Endothelial cell of umbilical vein (primary cell): ENCODE data around the gene ADCY9. TPM values are rescaled to one million over a fixed set of nuclear protein-coding genes. Genes with fewer than 3 reads are reported as not detected.

Experiments used
- BruUV-seq: library from RNA; stranded (reverse); fragments of 400-500 nt; replicated peaks from 2 replicates; lab custom pipeline; 2021; lab: Mats Ljungman, UMichigan
- CTCF ChIA-PET: fragments of 300-600, 350-600 bp; sonication (Branson Sonifier 250); formaldehyde crosslinking; loops from one replicate; lab custom pipeline; 2021; ENCODE audit warnings: antibody characterized with exemption, inconsistent platforms; lab: Charles Lee
- POLR2A ChIA-PET: fragments of 300-600, 350-600 bp; sonication (Branson Sonifier 250); formaldehyde crosslinking; loops from one replicate; lab custom pipeline; 2021; ENCODE audit warnings: antibody characterized with exemption, inconsistent platforms; lab: Charles Lee
- DNase-seq: peaks from one replicate; pipeline ENCODE4 v3.0.0-alpha.2; 2011; ENCODE audit warnings: low read depth, low spot score
- FAIRE-seq: peaks from 2 replicates; lab custom pipeline; 2011; peaks lifted over from hg19 to GRCh38; lab: Jason Lieb, UNC
- H2AFZ ChIP-seq: 2 replicates; pipeline ENCODE4 v1.6.0; 2012; ENCODE audit warnings: low read depth, low read length, control low read depth, inconsistent platforms
- H3K27ac ChIP-seq: 2 replicates; pipeline ENCODE4 v1.5.1; 2011; ENCODE audit warnings: low read depth, mild to moderate bottlenecking, control low read depth, low read length, moderate library complexity; ENCODE audit not compliant: insufficient read depth
- H3K27me3 ChIP-seq, 2 experiments: 2 replicates each; pipeline versions ENCODE4 v1.6.0 to v1.6.1; 2011; ENCODE audit warnings: low read length in 2 of 2, mixed read lengths in 1 of 2; ENCODE audit not compliant: control insufficient read depth in 2 of 2, insufficient read depth in 2 of 2
- H3K36me3 ChIP-seq, 2 experiments: 2 replicates in 1 of 2; 3 replicates in 1 of 2; pipeline ENCODE4 v1.5.1; 2011; ENCODE audit warnings: low read length in 2 of 2, mild to moderate bottlenecking in 1 of 2, moderate library complexity in 1 of 2; ENCODE audit not compliant: control insufficient read depth in 2 of 2, insufficient read depth in 2 of 2; ENCODE audit errors: extremely low read depth in 1 of 2
- H3K4me1 ChIP-seq: 3 replicates; pipeline ENCODE4 v1.5.1; 2011; ENCODE audit warnings: mild to moderate bottlenecking, low read length; ENCODE audit not compliant: control insufficient read depth, insufficient read depth; ENCODE audit errors: extremely low read depth
- H3K4me2 ChIP-seq: 2 replicates; pipeline ENCODE4 v1.6.1; 2011; ENCODE audit warnings: low read length, control low read depth, mixed read lengths; ENCODE audit not compliant: insufficient read depth
- H3K4me3 ChIP-seq, 3 experiments: fragments of 200-600 bp in 1 of 3; sonication (generic), shearing (Covaris generic) in 1 of 3; replicated peaks in 1 of 3; 2 replicates each; pipeline ENCODE4 v1.5.1; 2011 to 2016; ENCODE audit warnings: control low read depth in 3 of 3, low read length in 3 of 3, mild to moderate bottlenecking in 2 of 3, inconsistent platforms in 1 of 3, low read depth in 1 of 3, moderate library complexity in 1 of 3; ENCODE audit not compliant: insufficient read depth in 1 of 3
- H3K79me2 ChIP-seq: 2 replicates; pipeline ENCODE4 v1.6.0; 2012; ENCODE audit warnings: low read length, inconsistent platforms; ENCODE audit not compliant: control insufficient read depth, insufficient read depth
- H3K9ac ChIP-seq: replicated peaks from 2 replicates; pipeline ENCODE3; 2011; ENCODE audit warnings: low read length, control low read depth; ENCODE audit not compliant: insufficient read depth; ENCODE audit errors: extremely low read depth
- H3K9me1 ChIP-seq: replicated peaks from 3 replicates; pipeline ENCODE4 v1.6.0; 2011; ENCODE audit warnings: mild to moderate bottlenecking, low read length; ENCODE audit not compliant: control insufficient read depth, insufficient read depth; ENCODE audit errors: extremely low read depth
- H3K9me3 ChIP-seq: replicated peaks from 2 replicates; pipeline ENCODE4 v1.5.1; 2012; ENCODE audit warnings: low read length, inconsistent platforms; ENCODE audit not compliant: control insufficient read depth, insufficient read depth
- H4K20me1 ChIP-seq: replicated peaks from 2 replicates; pipeline ENCODE3; 2011; ENCODE audit warnings: mild to moderate bottlenecking, low read length; ENCODE audit not compliant: control insufficient read depth, insufficient read depth; ENCODE audit errors: extremely low read depth
- EZH2 ChIP-seq: IDR thresholded peaks from 2 replicates; pipeline ENCODE4 v1.6.1; 2012; ENCODE audit warnings: borderline replicate concordance, low read depth, mild to moderate bottlenecking, moderate library complexity, low read length, inconsistent platforms; ENCODE audit not compliant: severe bottlenecking
- FOS ChIP-seq: IDR thresholded peaks from 2 replicates; pipeline ENCODE4 v1.6.1; 2011; ENCODE audit warnings: mild to moderate bottlenecking, low read length, moderate library complexity, borderline replicate concordance; ENCODE audit not compliant: insufficient read depth
- GATA2 ChIP-seq: IDR thresholded peaks from 2 replicates; pipeline ENCODE4 v1.7.0; 2011; ENCODE audit warnings: low read depth, mild to moderate bottlenecking, moderate library complexity, mixed read lengths, low read length; ENCODE audit not compliant: insufficient read length, insufficient read depth
- JUN ChIP-seq: IDR thresholded peaks from 2 replicates; pipeline ENCODE4 v1.6.1; 2011; ENCODE audit warnings: borderline replicate concordance, low read depth; ENCODE audit not compliant: insufficient read length, insufficient read depth
- MYC ChIP-seq: IDR thresholded peaks from one replicate; pipeline ENCODE4 v1.6.1; 2011; ENCODE audit warnings: mild to moderate bottlenecking, low read depth, low read length
- POLR2A ChIP-seq: IDR thresholded peaks from 2 replicates; pipeline ENCODE4 v1.6.1; 2012; ENCODE audit warnings: low read depth, mild to moderate bottlenecking, control low read depth, low read length
- POLR2AphosphoS5 ChIP-seq: IDR thresholded peaks from 2 replicates; pipeline ENCODE4 v1.6.1; 2012; ENCODE audit warnings: low read depth, mild to moderate bottlenecking, control low read depth, low read length, moderate library complexity; ENCODE audit not compliant: insufficient read depth
- dilution Hi-C: fragments of 300-500 bp; cut with MboI; formaldehyde crosslinking; loops from one replicate; pipeline ENCODE4 v1.15.0; 2019; ENCODE audit warnings: low sequenced_read_pairs; ENCODE audit not compliant: extremely low pct_ligation_motif_present
- intact Hi-C: fragments of 100-400 bp; cut with micrococcal nuclease; formaldehyde crosslinking; loops from one replicate; pipeline ENCODE4 v1.10.0; 2022
- polyA plus RNA-seq, 4 experiments: library from polyadenylated mRNA; depleted of rRNA in 3 of 4; stranded (reverse) in 3 of 4; unstranded in 1 of 4; fragments of >200 nt; gene quantifications; 2 replicates each; pipeline versions ENCODE4 v1.2.1 to v1.2.3, GENCODE V29; 2011 to 2012; ENCODE audit warnings: missing spikeins in 1 of 4
- total RNA-seq: library from RNA; stranded (reverse); gene quantifications from 2 replicates; pipeline ENCODE4 v1.2.3, GENCODE V29; 2021
- TF ChIP-seq, protein P1 (sequence below), 2 donors: IDR thresholded peaks; 1 replicate in 1 of 2; 2 replicates in 1 of 2; pipeline ENCODE4 v1.5.1; 2011; ENCODE audit warnings: low read length in 2 of 2, mild to moderate bottlenecking in 2 of 2, moderate library complexity in 2 of 2, control low read depth in 1 of 2, inconsistent platforms in 1 of 2, low read depth in 1 of 2; ENCODE audit not compliant: insufficient read depth in 1 of 2; ENCODE audit errors: extremely low read depth in 1 of 2
- TF ChIP-seq, protein P2 (sequence below): IDR thresholded peaks from 2 replicates; pipeline ENCODE4 v1.6.1; 2011; ENCODE audit not compliant: insufficient read depth, insufficient read length

The ADCY9 gene
- total and polyA plus RNA-seq, 2 donors (not counting 3 experiments of a cell fraction or from before 2014, with no cell fraction given), result 6.8 to 14.0 TPM

DNA sequence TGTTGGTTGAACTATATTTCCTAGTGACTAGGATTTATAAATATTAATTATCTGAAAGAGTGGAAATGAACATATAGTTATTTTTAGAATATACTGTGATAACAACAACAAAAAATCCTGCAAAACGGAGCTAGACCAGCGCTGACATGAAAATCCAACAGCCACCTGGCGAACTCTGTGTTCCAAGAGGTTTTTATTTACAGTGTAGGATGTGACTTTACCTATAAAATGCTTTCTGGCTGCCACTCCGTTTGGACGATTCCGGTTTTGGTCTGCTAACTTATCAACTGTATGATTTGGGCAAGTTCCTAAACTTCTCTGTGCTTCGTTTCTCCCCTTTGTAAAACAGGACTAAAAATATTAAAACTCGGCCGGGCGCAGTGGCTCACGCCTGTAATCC lies 73.7 kb downstream of the ADCY9 start:
- Histone ChIP-seq H3K79me2 (no peaks in the 10 kb centered on the region), H3K27ac (no peak overlapping the region), H3K4me3 (no peak overlapping the region), H3K9ac (no peak overlapping the region), H2AFZ (no peak overlapping the region), H4K20me1 (no peaks in the 10 kb centered on the region), H3K4me1 (peaks cover 4% of the 10 kb centered on the region), H3K27me3 (no peaks in the 10 kb centered on the region), H3K36me3 (no peaks in the 10 kb centered on the region), H3K9me1 (no peaks in the 10 kb centered on the region), H3K4me2 (no peak overlapping the region), H3K9me3 (no peaks in the 10 kb centered on the region)
- ChIA-PET CTCF (no interaction called here), POLR2A (no interaction called here)
- intact Hi-C loops (no loop called here), dilution Hi-C loops (no loop called here)
- TF ChIP-seq, protein P1, sequence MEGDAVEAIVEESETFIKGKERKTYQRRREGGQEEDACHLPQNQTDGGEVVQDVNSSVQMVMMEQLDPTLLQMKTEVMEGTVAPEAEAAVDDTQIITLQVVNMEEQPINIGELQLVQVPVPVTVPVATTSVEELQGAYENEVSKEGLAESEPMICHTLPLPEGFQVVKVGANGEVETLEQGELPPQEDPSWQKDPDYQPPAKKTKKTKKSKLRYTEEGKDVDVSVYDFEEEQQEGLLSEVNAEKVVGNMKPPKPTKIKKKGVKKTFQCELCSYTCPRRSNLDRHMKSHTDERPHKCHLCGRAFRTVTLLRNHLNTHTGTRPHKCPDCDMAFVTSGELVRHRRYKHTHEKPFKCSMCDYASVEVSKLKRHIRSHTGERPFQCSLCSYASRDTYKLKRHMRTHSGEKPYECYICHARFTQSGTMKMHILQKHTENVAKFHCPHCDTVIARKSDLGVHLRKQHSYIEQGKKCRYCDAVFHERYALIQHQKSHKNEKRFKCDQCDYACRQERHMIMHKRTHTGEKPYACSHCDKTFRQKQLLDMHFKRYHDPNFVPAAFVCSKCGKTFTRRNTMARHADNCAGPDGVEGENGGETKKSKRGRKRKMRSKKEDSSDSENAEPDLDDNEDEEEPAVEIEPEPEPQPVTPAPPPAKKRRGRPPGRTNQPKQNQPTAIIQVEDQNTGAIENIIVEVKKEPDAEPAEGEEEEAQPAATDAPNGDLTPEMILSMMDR (IDR thresholded peaks at IDR 0.05; ENCODE audit: extremely low read depth in 1 of 2, insufficient read depth in 1 of 2, low read depth in 1 of 2, low read length in 2 of 2), result no peak
- TF ChIP-seq MYC (no peak), POLR2A (no peak), JUN (no peak), FOS (no peak), EZH2 (no peak), POLR2AphosphoS5 (no peak), GATA2 (no peak)
- TF ChIP-seq, protein P2, sequence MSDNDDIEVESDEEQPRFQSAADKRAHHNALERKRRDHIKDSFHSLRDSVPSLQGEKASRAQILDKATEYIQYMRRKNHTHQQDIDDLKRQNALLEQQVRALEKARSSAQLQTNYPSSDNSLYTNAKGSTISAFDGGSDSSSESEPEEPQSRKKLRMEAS, result no peak
- FAIRE-seq, result no peak
- DNase-seq, result no peak
- no TSS peak for BruUV-seq
